ENCODE data around the gene P3R3URF. TPM values are rescaled to one million over a fixed set of nuclear protein-coding genes. Genes with fewer than 3 reads are reported as not detected.
A peak's percentile ranks its signal among the peaks of the same experiment; 100 is the strongest.

The P3R3URF gene
- total RNA-seq, 1 donor from 2014 or later, result not detected

DNA sequence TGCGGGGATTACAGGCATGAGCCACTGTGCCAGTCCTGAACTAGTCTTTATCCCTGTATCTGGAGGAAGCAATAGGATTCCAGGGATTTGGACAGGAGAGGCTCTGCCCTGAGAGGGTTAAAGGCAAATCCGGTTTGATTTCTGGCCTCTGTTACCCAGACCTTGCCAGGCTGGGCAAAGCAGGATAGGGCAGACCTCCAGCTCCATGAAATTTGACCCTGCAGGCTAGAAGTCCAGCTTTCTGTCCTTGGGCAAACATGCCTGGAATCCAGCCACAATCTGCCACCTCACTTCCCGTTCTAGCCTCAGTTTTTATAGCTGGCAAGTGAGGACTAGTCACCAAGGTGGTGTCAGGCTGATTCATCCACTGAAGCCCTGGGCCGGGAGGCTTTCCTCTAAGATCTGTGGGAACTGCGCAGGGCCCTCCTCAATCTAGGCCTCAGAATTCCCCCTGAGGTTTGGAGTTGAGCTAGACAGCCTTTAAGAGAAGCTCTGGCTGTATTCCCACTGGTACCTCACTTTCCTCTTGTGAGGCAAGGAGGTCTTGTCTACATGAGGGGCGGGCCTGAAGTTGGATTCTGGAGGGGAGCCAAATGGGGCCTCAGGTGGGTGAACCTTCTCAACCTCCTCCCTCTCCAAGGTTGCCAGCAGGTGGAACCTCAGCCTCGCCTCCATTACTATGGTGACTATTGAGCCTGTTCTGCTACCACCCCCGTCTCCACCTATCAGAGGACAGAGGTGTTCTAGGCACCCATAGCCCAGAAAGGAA is 7.0 kb upstream of the P3R3URF start:
- no peak for DNase-seq (ENCODE audit: low spot score in 2 of 2, unreplicated experiment in 2 of 2)
- Mint-ChIP-seq H3K36me3 (peaks cover 5% of the 10 kb centered on the region), H3K4me1 (peaks cover 21% of the 10 kb centered on the region), H3K4me3 (no peak overlapping the region), H3K27me3 (ENCODE audit: low read depth) (no peaks in the 10 kb centered on the region), H3K27ac (peak overlapping the region; percentile 74), H3K9me3 (no peaks in the 10 kb centered on the region)
- TF ChIP-seq, protein P1, sequence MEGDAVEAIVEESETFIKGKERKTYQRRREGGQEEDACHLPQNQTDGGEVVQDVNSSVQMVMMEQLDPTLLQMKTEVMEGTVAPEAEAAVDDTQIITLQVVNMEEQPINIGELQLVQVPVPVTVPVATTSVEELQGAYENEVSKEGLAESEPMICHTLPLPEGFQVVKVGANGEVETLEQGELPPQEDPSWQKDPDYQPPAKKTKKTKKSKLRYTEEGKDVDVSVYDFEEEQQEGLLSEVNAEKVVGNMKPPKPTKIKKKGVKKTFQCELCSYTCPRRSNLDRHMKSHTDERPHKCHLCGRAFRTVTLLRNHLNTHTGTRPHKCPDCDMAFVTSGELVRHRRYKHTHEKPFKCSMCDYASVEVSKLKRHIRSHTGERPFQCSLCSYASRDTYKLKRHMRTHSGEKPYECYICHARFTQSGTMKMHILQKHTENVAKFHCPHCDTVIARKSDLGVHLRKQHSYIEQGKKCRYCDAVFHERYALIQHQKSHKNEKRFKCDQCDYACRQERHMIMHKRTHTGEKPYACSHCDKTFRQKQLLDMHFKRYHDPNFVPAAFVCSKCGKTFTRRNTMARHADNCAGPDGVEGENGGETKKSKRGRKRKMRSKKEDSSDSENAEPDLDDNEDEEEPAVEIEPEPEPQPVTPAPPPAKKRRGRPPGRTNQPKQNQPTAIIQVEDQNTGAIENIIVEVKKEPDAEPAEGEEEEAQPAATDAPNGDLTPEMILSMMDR (IDR thresholded peaks at IDR 0.05; ENCODE audit: unreplicated experiment), result no peak

DNA sequence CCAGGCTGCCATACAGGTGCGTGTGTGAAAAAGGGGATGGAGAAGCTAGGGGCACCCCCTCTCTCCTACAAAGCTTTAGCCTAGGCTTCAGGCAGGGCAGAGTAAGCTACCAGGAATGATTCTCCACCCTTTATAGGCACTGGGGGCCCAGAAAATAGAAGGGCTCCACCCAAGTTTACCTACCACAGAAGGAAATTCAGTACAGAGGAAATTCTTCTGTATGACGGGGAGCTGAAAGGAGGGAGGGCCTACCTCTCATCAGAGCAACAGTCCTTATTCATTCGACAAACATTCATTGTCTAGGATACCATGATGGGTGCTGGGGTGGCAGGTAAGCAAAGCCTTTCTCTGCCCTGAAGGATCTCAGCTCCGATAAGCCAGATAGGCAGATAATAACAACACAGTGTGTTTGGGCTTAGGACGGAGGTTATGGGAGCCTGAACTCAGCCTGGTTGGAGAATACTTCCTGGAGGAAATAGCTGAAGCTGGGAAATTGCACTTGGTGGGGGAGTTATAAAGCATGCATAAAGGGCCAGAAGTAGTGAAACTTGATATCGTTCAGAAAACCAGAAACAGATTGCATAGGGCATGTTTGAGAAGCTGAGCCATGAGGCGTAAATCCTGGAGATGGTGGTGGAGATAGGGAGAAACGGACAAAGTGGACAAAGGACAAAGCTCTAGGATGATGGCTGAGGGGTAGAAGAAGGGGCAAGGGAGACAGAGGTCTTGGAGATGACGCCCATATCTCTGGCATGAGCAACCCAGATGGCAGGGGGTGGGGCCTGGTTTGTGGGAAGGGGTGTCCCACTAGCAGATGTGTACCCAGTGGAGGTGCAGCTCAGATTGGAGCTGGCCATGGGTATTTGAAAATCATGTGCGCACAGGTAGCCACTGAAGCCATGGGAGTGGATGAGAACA is 5.3 kb upstream of the P3R3URF start:
- TF ChIP-seq, protein P1 (IDR thresholded peaks at IDR 0.05; ENCODE audit: unreplicated experiment), result no peak
- Mint-ChIP-seq H3K4me1 (peaks cover 21% of the 10 kb centered on the region), H3K27ac (peak overlapping the region; percentile 53), H3K36me3 (no peaks in the 10 kb centered on the region), H3K4me3 (no peak overlapping the region), H3K27me3 (ENCODE audit: low read depth) (no peaks in the 10 kb centered on the region), H3K9me3 (no peaks in the 10 kb centered on the region)
- no peak for DNase-seq (ENCODE audit: low spot score in 2 of 2, unreplicated experiment in 2 of 2)

DNA sequence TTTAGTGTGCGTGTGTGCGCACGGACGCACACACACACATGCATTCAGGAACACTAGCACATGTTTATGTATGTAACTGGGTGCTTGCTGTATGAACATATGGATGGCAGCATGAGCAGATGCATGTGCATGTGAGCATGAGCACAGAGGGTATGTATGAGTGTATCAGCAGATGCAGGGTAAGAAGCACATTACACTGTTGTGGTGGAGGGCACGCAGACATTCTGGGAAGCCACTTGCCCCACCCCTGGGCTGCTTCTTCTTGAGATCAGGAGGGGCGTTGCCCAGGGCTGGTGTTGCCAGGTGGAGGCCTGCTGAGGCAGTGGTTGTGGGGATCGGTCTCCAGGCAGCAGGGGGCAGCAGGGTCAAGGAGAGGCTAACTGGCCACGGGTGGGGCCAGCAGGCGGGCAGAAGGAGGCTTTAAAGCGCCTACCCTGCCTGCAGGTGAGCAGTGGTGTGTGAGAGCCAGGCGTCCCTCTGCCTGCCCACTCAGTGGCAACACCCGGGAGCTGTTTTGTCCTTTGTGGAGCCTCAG is 3.9 kb upstream of the P3R3URF start:
- no peak overlapping the region for H3K4me3 Mint-ChIP-seq
- TF ChIP-seq, protein P1 (IDR thresholded peaks at IDR 0.05; ENCODE audit: unreplicated experiment), result no peak
- no peaks in the 10 kb centered on the region for H3K9me3 Mint-ChIP-seq
- no peak for DNase-seq (ENCODE audit: low spot score in 2 of 2, unreplicated experiment in 2 of 2)
- no peaks in the 10 kb centered on the region for H3K27me3 Mint-ChIP-seq (ENCODE audit: low read depth)
- H3K36me3 Mint-ChIP-seq, result no peaks in the 10 kb centered on the region
- peaks cover 21% of the 10 kb centered on the region for H3K4me1 Mint-ChIP-seq
- no peak overlapping the region for H3K27ac Mint-ChIP-seq

DNA sequence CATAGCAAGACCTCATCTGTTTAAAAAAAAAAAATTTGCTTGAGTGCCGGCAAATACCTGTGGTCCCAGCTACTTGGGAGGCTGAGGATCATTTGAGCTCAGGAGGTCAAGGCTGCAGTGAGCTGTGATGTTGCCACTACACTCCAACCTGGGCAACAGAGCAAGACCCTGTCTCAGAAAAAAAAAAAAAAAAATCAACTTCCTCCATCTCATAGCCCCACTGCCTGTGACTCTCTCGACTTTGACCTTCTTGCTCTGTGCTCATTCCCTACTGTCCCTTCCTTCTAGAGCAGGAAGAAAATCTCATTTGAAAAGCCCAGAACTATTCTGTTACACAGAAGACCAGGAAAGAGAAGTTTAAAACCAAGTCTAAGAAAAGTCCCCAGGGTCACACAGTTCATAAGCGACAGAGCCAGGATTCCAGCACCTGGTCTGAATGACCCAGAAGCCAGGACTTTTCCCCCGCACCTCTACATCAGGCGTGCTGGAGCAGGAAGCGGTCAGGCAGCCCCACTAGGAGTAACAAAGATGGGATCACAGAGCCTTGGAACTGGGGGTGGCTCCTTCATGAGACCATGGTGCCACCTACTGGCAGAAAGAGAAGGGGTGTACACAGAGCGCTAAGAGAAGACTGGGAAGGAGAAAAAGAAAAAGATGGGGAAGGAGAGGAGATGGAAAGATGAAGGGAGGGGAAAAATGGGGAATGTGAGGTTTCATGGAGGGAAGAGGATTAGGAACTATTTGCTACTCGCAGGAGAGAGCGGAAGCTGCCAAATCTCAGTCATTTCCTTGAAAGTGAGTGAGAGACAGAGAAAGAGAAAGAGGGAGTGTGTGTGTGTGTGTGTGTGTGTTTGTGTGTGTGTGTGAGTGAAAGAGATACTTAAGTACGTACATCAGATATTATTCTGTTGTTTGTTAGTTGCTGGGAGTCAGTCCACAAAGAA is 3.1 kb upstream of the P3R3URF start:
- H3K4me1 Mint-ChIP-seq, result peaks cover 21% of the 10 kb centered on the region

More for the DNA sequence above, 3.1 kb upstream of the P3R3URF start:
- Mint-ChIP-seq H3K27ac (no peak overlapping the region), H3K4me3 (no peak overlapping the region), H3K27me3 (ENCODE audit: low read depth) (no peaks in the 10 kb centered on the region), H3K36me3 (no peaks in the 10 kb centered on the region), H3K9me3 (no peaks in the 10 kb centered on the region)
- DNase-seq (ENCODE audit: low spot score in 2 of 2, unreplicated experiment in 2 of 2), result peak; percentile 61 to 81
- TF ChIP-seq, protein P1 (IDR thresholded peaks at IDR 0.05; ENCODE audit: unreplicated experiment), result peak; percentile 58
